Skin epidermis (tissue), 12 donors: Measurements from ENCODE around the gene MAST1.
"Not testable (repeated sequence)": the region's sequence is repeated elsewhere in the genome, so short reads cannot be mapped to it uniquely, and the experiment has no call there.

Source experiments
- H3K27ac ChIP-seq, 21 experiments: fragments of 200-600 bp; sonication (generic) in 11 of 21; one replicate each; pipeline ENCODE4 v1.5.0; 2020; ENCODE audit warnings: mild to moderate bottlenecking in 3 of 21, inconsistent platforms in 2 of 21, moderate library complexity in 2 of 21
- H3K4me3 ChIP-seq, 7 experiments: fragments of 200-600 bp; sonication (generic) in 2 of 7; one replicate each; pipeline ENCODE4 v1.5.0; 2020; ENCODE audit warnings: inconsistent platforms in 2 of 7, mild to moderate bottlenecking in 2 of 7, moderate library complexity in 1 of 7

Gene MAST1

DNA sequence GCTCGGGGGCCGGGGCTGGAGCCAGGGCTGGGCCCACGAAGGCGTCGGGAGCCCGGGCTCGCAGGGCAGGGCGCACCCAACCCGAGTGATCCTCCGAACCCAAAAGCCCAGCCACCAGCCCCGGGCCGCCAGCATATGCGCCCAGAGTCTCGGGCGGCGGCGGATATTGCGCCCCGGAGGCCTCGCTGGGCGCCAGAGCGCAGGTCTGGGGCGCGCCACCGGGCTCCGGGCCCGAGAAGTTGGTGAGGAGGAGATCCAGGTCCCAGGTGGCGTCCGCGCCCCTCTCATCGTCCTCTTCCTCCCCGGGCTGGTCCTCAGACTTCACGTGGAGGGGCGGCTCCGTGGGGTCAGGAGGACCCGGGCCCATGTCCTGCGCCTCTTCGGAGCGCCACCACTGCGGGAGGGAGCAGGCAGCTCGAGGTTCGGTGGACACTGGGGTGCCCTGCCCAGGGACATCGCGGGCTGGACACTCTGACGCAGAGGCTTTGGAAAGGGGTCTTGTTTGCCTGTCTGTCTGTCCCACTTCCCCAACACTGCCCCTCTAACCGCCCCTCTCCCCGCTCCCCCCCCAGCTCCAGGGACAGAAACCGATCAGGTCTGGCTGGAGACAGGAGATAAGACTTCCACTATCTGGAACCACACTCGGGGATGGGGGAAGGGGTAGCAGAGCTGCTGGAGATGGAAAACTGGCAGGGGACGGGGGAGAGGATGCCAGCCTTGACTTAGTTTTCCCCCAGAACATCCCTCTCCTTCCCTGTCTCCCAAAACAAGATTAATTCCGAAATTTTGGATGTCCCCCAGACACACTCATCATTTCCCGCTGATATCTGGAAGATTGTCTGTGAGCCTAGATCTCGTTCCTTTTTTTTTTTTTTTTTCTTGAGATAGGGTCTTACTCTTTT is 47.7 kb downstream of the MAST1 start:
- Histone ChIP-seq H3K4me3 (peak overlapping the region; percentile 13 to 47 (median 33)), H3K27ac (peak overlapping the region in 9 of 21 experiments; percentile 7 to 52 (median 37))

DNA sequence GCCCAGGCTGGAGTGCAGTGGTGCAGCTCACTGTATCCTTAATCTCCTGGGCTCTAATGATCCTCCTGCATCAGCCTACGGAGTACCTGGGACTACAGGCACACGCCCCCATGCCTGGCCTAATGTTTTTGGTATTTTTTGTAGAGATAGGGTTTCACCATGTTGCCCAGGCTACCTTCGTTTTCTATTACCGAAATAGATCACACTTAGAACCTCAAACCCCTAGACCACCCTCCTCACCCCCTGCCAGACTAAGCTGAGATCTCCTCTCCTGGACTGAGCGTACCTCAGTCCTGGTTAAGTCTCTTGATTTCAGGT is 48.3 kb downstream of the MAST1 start:
- no peak overlapping the region for H3K27ac ChIP-seq
- H3K4me3 ChIP-seq, result no peak overlapping the region

DNA sequence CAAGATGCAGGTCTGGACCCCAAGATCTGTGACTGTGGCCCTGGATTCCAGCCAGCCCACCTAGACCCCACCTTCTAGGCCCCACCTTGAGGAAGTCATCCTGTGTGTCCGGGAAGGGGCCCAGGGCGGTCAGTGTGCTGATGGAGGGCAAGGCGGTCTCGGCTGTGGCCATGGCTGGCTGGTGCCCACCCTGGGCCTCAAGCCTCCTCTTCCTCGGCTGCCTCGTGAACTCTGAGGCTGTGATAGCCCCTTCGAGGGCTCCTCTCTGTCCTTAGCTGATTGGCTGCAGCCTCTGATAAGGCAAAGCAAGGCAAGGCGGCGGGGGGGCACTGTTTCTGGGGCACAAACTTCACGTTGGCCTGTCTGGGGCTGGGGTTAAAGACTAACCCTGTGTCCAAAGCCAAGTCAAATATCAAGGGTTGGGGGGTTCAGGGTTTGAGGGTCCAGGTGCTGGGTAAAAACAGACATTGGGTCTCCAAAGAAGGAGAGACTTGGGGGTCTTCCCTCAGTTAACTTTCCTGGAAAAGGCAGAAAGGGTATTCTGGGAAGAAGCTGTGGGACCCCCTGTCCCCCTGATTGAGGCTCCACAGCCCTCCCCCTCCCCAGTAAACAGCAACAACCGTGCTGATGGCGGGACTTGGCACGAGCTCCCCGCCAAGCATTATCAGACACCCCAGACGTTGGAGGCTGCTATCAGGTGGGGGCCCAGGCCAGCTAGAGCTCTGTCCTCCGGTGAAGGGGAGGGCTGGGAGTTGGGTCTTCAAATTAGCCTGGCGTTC is 48.8 kb downstream of the MAST1 start, which contains the start of gene KLF1:
Gene KLF1, minus strand, starts transcription at position 233 of the 779 bp plus-strand sequence. Its CDS starts 61 bp downstream, at position 172.
- peak within 1 kb of the TSS in 5 of 7 experiments; percentile 13 to 47 (median 34) for H3K4me3 ChIP-seq
- peak within 1 kb of the TSS in 3 of 21 experiments; percentile 46 to 47 (median 46) for H3K27ac ChIP-seq

DNA sequence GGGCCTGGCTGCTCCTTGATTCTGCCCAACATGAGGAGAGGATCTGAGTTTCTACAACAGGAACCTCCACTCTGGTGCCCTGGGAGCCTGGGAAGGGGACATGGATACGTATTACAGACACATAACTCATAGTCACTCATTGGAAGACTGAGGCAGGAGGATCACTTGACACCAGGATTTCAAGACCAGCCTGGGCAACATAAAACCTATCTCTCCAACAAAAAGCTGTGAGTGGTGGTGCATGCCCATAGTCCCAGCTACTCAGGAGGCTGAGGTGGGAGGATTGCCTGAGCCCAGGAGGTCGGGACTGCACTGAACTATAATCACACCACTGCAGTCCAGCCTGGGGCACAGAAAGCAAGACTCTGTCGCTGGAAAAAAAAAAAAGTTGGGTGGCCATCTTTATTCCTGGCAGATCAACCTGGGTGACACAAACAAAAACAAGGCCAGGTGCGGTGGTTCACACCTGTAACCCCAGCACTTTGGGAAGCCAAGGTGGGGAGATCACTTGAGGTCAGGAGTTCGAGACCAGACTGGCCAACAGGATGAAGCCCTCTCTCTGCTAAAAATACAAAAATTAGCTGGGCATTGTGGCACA is 49.8 kb downstream of the MAST1 start:
- no peak overlapping the region for H3K27ac ChIP-seq
- H3K4me3 ChIP-seq, result no peak overlapping the region

DNA sequence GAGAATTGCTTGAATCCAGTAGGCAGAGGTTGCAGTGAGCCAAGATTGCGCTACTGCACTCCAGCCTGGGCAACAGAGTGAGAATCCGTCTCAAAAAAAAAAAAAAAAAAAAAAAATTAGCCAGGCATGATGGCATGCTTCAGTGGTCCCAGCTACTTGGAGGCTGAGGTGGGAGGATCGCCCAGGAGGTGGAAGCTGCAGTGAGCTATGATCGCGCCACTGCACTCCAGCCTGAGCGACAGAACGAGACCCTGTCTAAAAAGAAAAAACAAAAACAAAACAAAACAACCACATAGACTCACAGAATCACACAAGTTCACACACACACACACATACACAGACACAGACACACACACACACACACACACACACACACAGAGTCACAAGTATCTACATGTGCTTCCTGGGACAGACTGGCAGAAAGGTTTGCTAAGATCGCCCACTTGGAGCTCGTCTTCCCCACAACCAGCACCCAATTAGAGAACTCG is 52.0 kb downstream of the MAST1 start:
- Histone ChIP-seq H3K4me3 (peak overlapping the region in 4 of 7 experiments; percentile 80 to 97 (median 96)), H3K27ac (peak overlapping the region in 1 of 21 experiments; percentile 66)

DNA sequence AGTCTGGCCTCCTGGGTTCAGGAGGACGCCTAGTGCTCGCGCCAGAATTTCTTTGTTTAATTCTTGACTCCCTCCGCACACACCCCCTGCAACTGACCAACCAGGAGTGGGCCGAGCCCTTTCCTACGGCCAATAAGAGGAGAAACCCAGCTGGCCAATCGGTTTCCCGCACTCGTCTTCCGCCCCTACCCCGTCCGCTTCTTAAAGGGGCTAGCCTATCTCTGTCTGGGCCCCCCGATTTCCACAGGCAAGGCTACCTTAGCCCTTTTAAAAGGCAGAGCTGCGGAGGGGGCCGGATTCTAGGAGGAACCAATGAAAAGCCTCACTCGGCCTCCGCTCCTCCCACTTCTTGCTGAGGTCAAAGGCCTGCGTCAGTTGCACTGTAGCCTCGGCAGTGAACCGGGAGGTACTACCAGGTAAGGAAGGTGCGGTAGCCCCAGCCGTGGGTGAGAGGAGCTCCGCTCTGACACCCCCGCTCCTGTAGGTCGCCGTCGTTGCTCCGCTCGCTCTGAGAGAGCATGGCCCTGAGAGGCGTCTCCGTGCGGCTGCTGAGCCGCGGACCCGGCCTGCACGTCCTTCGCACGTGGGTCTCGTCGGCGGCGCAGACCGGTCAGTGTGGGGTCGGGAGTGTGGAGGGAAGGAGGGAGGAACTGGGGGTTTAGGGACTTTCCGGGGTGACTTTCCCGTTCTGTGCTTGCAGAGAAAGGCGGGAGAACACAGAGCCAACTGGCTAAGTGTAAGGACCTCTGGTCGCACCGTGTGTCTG is 52.7 kb downstream of the MAST1 start, which contains the start of gene GCDH:
Gene GCDH, plus strand, starts transcription at position 374 of the 766 bp plus-strand sequence. Its CDS starts 145 bp downstream, at position 519.
- Histone ChIP-seq H3K4me3 (peak within 1 kb of the TSS; percentile 57 to 97 (median 80)), H3K27ac (peak within 1 kb of the TSS in 18 of 21 experiments; percentile 3 to 82 (median 67))

DNA sequence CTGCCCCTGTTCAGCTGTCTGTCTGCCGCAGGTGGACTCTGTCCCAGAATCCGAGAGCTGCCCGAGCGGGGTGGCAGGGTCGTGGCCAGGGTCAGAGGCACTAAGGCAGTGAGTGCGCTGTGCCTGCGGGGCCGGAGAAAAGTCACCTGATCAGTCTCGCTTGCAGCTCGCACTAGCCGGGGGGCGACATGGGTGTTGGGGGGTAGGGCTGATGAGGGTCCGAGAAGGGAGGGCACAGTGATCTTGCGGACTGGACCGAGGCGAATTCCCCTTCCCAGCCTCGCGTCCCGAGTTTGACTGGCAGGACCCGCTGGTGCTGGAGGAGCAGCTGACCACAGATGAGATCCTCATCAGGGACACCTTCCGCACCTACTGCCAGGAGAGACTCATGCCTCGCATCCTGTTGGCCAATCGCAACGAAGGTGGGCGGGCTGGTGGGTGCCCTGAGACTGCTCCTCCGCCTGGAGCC is 53.3 kb downstream of the MAST1 start:
- Histone ChIP-seq H3K27ac (peak overlapping the region in 18 of 21 experiments; percentile 3 to 82 (median 67)), H3K4me3 (peak overlapping the region; percentile 57 to 97 (median 80))

DNA sequence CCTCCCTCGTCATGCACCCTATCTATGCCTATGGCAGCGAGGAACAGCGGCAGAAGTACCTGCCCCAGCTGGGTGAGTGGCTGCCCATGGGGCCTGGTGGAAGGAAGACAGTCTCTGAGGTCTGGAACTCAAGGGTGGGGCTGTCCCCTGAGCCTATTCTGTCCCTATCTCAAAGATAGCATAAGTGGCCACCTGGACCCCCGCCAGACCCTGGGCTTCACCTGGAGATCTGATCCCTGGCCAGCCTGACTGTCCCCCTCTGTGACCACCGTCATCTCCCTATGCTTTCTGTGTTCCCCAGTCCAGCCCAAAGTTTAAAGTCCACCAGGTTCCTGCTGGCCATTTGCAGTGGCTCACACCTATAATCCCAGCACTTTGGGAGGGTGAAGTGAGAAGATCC is 55.3 kb downstream of the MAST1 start:
- no peak overlapping the region for H3K27ac ChIP-seq
- H3K4me3 ChIP-seq, result no peak overlapping the region

DNA sequence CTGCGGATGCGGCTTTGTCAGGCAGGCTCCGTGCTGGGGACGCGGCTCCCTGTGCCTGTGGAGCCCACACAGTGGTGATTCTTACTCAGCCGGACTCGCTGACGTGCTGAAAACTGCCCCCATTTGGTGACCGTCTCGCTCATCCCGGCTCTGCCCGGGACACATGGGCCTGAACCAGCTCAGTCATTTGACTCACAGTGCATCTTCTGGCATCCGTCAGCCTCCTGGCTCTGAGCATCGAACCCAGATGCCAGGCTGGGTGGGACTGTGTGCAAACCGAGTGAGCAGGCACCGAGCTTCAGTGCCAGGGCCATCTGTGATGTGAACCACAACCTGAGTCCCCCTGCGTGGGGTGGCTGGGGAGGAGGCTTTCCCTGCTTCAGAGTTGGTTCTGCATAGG is 58.1 kb downstream of the MAST1 start:
- no peak overlapping the region for H3K27ac ChIP-seq

DNA sequence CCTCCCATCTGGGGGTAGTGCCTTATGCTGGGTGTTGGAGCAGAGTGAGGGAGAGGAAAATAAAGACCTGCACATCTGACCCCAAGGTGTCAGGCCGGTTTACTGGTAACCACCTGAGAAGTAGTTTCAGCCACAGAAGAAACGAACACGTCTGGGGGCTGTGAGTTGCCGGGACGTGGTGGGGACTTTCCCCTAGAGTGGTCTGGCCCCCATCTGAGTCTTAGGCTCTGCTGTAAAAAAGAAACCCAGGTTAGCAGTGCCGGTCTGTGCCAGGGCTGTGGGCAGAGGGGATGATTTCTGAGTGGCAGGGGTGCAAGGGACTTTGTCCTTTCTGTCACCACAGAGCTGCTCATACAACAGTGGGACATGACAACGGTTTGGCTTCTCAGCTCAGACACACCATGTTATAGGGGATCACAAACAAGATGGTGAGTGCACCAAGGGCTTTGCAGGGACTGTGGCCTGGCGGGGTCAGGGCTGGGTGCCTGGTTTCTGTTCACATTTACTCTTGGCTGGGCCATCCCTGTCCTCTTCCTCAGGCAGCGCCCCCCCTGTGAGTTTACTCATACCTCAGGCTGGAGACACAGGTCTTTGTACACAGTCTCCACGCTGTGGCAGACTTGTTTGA is 61.7 kb downstream of the MAST1 start:
- no peak overlapping the region for H3K4me3 ChIP-seq
- no peak overlapping the region for H3K27ac ChIP-seq

More for the DNA sequence above, 58.1 kb downstream of the MAST1 start:
- H3K4me3 ChIP-seq, result no peak overlapping the region

DNA sequence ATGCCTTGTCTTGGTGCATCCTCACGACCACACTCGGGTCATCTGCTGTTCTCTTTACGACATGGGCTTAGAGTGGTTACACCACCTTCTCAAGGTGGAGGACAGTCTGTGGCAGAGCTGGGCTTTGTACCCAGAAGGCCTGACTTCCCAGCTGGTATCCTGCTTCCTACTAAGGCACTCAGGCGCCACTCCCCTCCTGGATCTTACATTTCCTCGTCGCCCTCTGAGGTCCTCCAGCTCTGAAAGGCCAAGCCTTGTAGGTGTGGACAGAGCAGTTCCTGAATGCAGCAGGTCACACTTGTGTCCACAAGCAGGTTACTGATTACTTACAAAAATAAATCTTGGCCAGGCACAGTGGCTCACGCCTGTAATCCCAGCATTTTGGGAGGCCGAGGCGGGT is 68.9 kb downstream of the MAST1 start:
- no peak overlapping the region for H3K4me3 ChIP-seq
- no peak overlapping the region for H3K27ac ChIP-seq

DNA sequence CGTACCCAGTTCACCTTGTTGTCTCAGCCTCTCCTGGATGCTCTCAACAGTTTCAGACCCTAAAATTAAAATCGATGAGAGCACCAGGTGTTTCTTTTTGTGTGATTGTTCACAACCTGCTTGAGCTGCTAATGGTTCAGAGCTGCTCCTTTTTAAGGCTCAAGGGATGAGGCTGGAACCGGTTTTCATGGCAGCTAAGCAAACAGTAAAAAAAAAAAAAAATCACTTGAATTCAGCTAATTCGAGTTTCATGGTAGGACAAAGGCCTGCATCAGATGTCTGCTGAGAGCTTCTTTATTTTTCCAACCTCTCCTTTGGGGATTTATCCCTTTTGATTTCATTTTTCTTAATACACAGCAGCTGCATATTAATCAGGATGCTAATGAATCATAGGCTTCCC is 74.3 kb downstream of the MAST1 start:
- Histone ChIP-seq H3K4me3 (no peak overlapping the region), H3K27ac (peak overlapping the region in 16 of 21 experiments; percentile 29 to 84 (median 68))

DNA sequence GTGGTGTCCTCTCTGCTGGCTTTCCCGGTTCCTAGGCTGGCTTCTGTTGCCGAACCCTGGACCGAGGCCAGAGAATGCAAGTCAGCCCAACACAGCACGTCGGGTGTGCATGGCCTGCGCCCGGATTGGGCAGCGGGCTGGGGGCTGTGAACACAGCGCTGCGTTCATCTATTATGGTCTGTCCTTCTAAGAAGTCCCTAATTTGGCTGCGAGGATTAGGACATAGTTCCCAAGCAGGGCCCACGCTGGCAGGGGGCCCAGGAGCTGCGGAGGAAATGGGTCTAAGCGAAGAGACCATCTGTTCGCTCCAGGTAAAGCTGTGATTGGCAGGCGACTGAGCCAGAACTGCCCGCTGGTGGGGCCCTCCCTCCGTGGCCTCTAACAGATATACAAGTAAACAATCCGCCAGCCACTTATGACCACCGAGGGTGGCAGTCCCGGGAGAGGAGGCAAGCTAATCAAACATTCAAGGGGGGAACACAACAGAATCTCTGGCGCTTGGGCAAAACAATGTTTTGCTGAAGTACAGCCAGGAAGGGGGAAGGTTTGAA is 74.8 kb downstream of the MAST1 start:
- H3K27ac ChIP-seq, result peak overlapping the region in 19 of 21 experiments; percentile 44 to 84 (median 64)
- H3K4me3 ChIP-seq, result peak overlapping the region in 1 of 7 experiments; percentile 1

DNA sequence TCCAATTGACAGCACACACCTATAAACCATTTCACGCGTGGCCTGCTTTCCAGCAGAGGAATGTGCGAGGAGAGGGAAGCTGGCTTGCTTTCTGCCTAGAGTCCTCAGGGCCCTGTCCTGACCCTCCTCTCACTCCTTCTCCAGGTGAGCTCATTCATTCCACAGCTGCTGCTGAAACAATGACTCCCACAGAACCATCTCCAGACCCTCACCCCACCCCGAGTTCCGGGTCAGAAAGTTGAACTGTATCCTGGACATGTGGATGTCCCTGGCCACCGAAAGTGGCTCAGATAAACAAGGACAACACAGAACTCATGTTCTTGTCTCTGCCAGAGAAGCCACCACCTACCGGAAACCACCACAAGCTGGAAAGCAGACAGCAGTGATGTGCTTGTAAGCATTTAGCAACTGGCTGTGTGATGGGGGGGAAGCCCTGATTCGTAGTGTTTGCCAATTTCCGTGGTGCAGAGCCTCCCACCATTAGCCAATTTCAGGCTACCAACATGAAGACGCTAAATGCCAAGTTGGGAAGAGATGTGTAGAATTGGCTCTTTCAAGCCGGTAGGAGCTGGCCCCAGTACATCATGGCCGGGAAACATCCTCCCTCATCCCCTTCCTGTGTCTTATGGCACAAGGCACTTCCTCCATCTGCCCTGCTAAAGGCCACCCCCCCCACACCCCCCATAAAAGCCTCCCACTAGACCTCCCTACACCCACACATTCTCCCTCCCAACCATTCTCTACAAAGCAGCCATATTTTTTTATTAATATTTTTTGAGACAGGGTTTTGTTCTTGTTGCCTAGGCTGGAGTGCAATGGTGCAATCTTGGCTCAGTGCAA is 75.8 kb downstream of the MAST1 start:
- H3K4me3 ChIP-seq, result no peak overlapping the region

DNA sequence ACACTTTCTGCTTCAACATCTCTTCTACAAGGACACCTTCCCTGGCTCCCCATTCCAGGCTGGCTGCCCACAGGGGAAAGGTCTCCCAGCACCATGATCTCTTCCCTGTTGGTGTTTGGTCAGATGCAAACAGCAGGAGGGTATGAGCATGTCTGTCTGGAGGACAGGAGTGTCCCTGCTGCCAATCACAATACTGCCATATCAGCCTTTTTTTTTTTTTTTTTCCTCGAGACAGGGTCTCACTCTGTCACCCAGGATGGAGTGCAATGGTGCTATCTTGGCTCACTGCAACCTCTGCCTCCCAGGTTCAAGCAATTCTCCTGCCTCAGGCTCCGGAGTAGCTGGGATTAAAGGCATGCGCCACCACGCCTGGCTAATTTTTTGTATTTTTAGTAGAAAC is 77.5 kb downstream of the MAST1 start:
- H3K27ac ChIP-seq, H3K4me3 ChIP-seq: not testable (repeated sequence)

More for the DNA sequence above, 75.8 kb downstream of the MAST1 start:
- H3K27ac ChIP-seq, result peak overlapping the region in 19 of 21 experiments; percentile 34 to 84 (median 64)

DNA sequence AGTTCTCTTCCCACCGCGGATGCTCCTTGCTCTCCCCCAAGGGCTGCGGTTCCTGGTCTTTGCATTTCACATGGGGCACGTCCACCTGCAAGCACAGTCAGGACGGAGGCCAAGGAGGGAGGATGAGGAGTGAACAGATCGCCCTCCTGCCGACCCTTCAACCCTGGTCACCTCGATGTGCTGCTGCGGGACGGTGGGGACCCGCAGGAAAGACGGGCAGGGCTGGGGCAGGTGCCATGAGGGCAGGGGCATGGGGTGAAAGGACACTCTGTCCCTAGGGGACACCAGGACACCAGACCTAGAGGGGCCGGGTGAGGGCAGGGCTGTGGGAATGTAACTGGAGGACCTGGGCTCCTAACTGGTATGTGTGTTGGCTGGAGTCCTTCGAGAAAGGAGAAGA is 79.9 kb downstream of the MAST1 start:
- no peak overlapping the region for H3K27ac ChIP-seq
- H3K4me3 ChIP-seq, result no peak overlapping the region

DNA sequence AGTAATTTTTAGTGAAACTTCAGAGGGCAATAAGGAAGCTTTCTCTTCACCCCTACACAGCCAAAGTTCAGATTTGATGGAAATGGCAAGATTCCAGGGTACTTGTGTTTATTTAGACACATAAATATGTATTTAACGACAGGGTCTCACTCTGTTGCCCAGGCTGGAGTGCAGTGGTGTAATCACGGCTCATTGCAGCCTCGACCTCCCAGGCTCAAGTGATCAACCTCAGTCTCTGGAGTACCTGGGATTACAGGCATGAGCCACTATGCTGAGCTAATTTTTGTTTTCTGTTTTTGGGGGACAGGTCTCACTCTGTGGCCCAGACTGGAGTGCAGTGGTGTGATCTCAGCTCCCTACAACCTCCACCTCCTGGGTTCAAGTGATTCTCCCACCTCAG is 82.7 kb downstream of the MAST1 start:
- no peak overlapping the region for H3K4me3 ChIP-seq
- no peak overlapping the region for H3K27ac ChIP-seq
